HG02852 (cell line): ENCODE measurements around the gene ZNF556.

Experiments used
- ATAC-seq: cut with Tn5 transposase; IDR thresholded peaks from one replicate; pipeline ENCODE4 v1.9.1; 2021; ENCODE audit warnings: mild to moderate bottlenecking, moderate library complexity; ENCODE audit not compliant: unreplicated experiment

The ZNF556 gene

DNA sequence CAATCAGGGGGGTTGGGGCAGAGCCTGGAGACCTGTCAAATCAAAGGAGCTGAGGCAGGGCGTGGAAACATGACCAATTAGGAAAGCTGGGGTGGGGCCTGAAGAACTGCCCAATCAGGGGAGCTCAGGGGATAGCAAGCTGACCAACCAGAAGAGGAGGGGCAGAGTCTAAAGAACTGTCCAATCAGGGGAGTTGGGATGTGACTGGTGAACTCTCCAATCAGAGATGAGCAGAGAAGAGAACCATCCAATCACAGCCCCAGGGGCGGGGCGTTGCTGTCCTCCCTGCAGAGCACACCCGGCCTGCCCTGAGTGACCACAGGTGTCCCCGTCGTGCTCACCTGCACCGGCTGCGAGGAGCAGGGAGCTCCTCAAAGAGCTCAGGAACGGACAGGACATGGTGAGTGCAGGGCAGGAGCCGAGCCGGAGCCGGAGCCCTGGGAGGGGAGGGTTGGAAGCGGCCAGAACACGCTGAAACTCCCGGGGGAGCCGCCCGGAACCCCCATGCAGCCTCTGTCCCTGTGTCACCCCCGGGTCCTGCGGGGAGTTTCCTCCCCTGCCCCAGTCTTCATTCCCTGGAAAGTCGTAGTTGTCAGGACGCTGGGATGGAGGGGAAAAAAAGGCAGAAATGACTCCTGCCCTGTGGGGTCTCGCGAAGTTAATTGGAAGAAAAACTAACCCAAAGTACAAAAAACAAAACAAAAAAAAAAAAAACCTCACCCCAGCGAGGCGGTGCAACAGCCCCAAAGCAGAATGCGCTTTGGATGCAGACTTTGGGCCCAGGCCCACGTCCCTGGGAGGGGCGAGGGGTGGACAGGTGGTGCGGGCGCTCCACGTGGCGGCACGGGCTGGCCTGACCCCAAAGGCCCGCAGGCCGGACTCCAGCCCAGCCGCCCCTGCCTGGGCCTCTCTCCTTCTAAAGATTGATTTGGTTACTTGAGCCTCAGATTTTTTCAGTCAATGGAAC is at the start of gene ZNF556:
ZNF556 (plus strand) TSS at position 311 of the 967 bp plus-strand sequence; CDS start at position 398, 87 bp downstream.
- ATAC-seq, result no peak

DNA sequence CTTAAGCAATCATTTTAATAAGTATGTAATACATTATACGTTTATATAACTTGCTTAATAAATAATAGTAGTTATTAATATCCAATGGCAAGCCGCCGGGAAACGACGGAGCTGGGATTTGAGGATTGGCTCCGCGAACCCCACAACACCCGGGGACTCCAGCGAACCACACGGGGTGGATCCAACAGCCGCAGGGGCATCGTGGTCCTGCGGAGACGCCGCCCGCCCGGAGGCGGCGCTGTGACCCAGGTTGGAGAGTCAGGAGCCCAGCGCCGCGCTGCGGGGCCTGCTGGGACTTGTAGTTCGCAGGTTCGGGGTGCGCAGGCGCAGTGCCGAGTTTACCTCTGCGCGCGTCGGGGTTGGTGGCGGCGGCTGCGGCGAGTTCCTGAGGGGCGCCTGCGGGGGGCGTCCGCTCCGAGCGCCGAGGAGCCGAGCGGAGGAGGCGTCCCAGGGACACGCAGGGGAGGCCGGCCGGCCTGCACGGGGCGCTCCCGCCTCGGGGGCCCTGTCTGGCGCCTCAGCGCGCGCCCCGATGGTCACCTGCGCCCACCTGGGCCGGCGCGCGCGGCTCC is 47.5 kb upstream of the ZNF556 start, which contains the start of gene ZNF554:
ZNF554 (plus strand) TSS at position 329 of the 572 bp plus-strand sequence; CDS start at position 533, 204 bp downstream.
- peak; percentile 86 for ATAC-seq

- peak; percentile 30 for ATAC-seq
Measured at GRCh38 chr19:2820112-2820702, 46.9 kb upstream of the ZNF556 start.

DNA sequence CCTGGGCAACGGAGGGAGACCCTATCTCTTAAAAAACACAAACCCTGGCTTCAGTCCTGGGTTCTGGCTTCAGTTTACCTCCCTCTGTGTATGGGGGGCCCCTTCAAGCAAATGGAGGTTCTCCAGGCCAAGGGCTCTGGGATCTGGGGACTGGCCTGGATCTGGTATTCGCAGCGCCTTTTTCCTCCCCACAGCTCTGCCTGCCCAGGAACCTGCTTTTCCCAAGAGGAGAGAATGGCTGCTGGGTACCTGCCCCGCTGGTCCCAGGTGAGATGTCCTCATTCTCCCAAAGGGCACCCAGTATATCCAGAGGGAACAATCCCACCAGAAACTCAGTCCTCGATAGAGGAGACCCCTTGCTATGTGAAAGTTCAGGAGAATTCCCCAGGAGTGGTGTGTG is 44.3 kb upstream of the ZNF556 start:
- ATAC-seq, result no peak

DNA sequence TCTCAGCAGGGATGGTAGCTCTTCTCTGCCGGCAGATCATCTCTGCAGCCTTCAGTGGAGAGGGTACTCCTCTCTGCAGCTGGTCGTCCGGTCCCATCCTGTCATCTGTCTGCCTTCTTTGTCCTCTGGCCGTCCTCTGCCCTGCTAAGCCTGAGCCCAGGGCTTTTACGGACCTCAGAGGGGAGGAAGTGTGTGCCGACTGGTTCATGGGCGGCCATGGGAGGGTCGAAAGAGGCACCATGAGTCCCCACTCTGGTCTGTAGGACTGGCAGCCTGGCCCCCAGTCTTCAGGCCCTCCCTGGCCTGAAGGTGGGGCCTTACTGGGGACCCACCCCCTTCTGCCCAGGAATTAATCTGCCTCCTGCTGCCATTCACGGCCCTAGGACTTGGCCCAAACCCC is 43.5 kb upstream of the ZNF556 start:
- no peak for ATAC-seq

DNA sequence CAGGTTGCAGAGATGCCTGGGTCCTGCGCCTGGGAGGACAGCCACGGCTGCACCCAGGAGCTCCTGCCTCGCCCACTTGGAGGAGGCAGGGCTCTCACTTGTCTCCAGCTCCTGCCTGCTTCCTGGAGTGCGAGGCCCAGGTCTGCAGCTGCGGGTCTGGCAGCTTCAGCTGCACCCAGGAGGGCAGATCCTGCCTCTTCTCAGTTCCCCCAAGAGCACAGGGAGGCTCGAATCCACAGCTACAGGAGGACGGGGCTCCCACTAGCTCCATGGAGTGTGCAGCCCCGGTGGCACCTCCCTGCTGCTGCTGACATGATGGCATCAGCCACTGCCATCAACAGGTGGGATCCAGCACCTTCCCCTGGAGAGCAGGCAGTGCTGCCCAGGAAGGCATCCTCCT is 43.0 kb upstream of the ZNF556 start:
- ATAC-seq, result no peak

DNA sequence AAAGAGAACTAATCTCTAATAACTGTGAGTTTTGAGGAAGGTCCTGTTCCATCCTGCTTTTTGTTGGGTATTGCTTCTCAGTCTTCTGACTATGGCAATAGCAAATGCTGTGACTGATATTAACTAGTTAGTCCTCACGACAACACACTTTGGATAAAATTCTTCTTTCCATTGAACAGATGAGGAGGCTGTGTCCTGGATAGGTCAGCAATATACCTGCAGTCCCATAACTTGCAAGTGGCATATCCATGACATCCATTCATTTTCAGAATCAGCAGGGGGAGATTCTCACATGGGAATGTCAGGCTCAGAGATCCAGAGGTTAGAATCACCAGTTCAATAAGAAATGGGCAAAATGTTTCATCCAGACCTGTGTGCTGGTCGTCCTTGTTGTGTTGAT is 40.1 kb upstream of the ZNF556 start:
- no peak for ATAC-seq

- ATAC-seq, result no peak
Measured at GRCh38 chr19:2827840-2828489, 39.2 kb upstream of the ZNF556 start.

DNA sequence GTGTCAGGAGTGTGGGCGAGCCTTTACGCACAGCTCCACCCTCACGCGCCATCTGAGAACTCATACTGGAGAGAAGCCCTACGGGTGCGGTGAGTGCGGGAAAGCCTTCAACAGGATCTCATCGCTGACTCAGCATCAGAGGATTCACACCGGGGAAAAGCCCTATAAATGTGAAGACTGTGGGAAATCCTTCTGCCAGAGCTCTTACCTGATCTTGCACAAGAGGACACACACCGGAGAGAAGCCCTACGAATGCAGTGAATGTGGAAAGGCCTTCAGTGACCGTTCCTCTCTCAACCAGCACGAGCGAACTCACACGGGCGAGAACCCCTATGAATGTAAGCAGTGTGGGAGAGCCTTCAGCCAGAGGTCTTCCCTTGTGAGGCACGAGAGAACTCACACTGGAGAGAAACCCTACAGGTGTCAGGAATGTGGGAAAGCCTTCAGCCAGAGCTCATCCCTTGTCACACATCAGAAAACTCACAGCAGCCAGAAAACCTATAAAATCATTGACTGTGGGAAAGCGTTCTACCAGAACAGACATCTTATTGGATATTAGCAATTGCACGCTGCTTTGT is 32.8 kb upstream of the ZNF556 start:
- ATAC-seq, result no peak

DNA sequence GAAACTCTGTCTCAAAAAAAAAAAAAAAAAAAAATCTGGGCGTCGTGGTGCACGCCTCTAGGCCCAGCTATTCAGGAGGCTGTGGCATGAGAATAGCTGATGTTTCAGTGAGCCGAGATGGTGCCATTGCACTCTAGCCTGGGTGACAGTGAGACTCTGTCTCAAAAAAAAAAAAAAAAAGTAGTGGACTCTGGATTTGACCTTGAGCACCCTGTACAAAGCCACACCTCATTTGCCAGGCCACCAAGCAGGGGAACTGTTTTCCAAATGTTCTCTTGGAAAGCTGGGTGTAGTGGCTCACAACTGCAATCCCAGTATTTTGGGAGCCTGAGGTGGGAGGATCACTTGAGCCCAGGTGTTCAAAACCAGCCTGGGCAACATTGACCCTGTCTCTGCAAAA is 29.7 kb upstream of the ZNF556 start:
- no peak for ATAC-seq

- peak; percentile 95 for ATAC-seq
Measured at GRCh38 chr19:2840794-2841791, 26.0 kb upstream of the ZNF556 start, which contains the start of gene ZNF555. TSS of gene ZNF555 (plus strand) at chr19:2841475. CDS start at chr19:2841573, 98 bp downstream.

DNA sequence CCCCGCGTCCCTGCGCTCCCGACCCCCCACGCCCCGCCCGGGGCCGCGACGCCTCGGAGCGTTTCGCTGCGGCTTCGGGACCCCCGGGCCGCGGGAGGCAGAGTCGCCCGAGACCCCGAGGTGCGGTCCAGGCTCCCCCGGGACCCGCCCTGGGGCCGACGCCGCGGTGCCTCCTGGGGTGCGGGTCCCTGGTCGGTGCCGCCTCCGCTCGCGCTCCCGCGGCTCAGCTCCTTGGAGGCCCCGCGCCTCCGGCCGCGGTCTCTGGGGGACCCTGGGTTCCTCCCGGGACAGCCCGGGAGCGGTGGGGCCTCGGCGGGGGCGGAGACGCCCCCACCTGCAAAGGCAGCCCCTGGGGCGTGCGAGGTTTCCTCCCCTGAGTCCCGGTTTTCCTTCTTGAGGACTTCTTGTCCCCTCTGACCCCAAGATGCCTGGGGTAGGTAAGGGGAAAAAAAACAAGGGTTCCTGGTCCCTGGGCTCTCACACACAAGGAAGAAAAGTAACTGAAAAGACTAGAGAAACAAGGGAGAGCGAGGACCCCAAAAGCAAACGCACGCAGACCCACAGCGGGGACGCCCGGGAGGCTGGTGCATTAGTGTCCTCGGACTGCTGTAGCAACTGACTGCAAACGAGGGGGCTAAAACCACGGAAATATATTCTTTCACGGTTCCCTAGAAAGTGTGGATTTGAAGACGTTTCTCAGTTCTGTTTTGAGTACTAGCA is 25.1 kb upstream of the ZNF556 start:
- peak; percentile 6 for ATAC-seq

GRCh38 chr19:2845107-2845506 is 22.0 kb upstream of the ZNF556 start:
- ATAC-seq, result no peak

DNA sequence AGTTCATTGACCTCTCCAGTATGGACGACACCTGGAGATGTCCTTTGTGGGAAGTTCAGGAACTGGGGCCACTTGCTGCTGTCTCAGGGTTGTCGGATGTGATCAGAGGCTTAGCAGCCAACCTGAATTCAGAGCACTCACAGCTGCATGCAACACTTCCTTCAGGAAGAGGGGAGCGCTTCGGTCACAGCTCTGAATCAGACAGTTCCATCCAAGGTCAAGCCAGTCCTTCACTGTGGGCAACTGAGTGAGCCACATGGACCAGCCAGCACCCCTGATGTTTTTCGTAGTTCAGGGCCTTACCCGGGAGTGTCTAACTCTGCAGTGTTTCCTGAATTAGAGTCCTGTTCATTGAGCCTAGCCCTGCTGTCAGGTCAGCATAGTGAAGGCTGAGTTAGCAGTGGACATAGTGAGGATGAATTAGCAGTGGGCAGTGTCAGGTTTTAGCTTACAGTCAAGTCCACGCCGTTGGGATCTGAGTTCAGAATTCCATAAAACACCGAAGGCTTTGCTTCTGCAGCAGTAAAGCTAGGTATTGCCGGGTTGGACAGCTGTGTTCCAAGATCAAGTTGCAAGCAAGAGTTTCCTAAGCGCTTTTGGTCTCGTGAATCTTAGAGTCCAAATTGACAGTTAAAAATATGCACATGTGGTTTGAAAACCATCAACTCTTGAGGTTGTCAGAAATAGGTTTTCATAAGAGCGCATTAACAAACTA is 20.8 kb upstream of the ZNF556 start:
- no peak for ATAC-seq

- ATAC-seq, result no peak
Measured at GRCh38 chr19:2847507-2847906, 19.6 kb upstream of the ZNF556 start.

DNA sequence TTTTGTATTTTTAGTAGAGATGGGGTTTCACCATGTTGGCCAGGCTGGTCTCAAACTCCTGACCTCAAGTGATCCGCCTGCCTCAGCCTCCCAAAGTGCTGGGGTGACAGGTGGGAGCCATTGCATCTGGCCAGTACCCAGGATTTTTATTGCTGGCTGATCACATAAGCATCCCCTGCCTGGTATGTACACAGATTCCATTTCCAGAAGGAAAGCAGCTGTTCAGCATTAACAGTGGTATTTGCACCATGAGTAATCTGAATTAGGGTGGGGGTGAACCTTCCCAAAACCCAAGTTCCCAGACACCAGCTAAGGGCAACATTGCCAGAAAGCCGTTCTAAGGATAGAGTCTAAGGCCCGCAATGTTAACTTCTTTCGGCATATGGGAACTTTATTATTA is 18.5 kb upstream of the ZNF556 start:
- ATAC-seq, result no peak

DNA sequence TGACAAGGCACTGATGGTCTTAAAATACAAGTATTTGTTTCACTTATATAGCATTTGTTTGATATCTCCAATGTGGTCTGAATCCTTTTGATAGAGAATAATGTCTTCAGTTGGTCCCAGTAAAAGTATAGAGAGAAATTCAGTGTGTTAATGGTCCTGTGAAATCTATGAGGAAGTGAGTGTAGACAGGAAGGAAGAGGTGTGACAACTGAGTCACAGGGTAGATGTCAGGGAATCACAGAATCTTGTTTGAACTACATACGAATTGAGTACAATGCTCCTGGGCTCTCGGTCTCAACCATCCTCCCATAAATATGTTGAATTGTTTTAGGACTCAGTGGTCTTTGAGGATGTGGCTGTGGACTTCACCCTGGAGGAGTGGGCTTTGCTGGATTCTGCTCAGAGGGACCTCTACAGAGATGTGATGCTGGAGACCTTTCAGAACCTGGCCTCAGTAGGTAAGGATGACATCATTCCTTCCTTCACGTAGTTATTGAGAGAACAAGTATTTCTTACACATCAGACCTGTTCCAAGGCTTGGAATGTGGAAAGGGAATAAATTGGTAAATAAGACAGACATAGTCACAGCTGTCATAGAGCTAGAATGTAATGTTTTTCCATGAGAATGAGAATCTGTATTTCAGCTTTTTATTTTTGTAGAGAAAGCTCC is 16.7 kb upstream of the ZNF556 start:
- ATAC-seq, result no peak

DNA sequence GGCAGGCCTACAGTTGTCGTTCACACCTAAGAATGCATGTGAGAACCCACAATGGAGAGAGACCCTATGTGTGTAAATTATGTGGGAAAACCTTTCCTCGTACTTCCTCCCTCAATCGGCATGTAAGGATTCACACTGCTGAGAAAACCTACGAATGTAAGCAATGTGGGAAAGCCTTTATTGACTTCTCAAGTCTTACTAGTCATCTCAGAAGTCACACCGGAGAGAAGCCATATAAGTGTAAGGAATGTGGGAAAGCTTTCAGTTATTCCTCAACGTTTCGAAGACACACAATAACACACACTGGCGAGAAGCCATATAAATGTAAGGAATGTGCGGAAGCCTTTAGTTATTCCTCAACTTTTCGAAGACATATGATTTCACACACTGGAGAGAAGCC is 14.5 kb upstream of the ZNF556 start:
- ATAC-seq, result no peak
